ENCODE data around the gene ENOX1.

ENOX1 gene

GRCh38 chr13:43315522-43315921 is 471.2 kb downstream of the ENOX1 start:
- Histone ChIP-seq H3K4me1 (ENCODE audit: control insufficient read depth in 2 of 2, insufficient read depth in 2 of 2, low read length in 2 of 2) (no peaks in the 10 kb centered on the region), H3K9me3 (ENCODE audit: control insufficient read depth in 2 of 2, low read length in 2 of 2) (no peaks in the 10 kb centered on the region), H3K27ac (ENCODE audit: low read depth in 2 of 2, low read length in 2 of 2) (no peak overlapping the region)

GRCh38 chr13:43309311-43309710 is 477.5 kb downstream of the ENOX1 start:
- no peak overlapping the region for H3K27ac ChIP-seq (ENCODE audit: low read depth in 2 of 2, low read length in 2 of 2)
- peaks cover 0 to 3% of the 10 kb centered on the region in 2 donors for H3K4me1 ChIP-seq (ENCODE audit: control insufficient read depth in 2 of 2, insufficient read depth in 2 of 2, low read length in 2 of 2)
- no peaks in the 10 kb centered on the region for H3K27me3 ChIP-seq (ENCODE audit: control insufficient read depth in 2 of 2, insufficient read depth in 2 of 2, low read length in 2 of 2)
- H3K4me3 ChIP-seq (ENCODE audit: low read length in 2 of 2) = no peak overlapping the region
- H3K9ac ChIP-seq (ENCODE audit: low read depth in 1 of 2, low read length in 2 of 2) = no peak overlapping the region
- no peaks in the 10 kb centered on the region for H3K36me3 ChIP-seq (ENCODE audit: control insufficient read depth in 2 of 2, insufficient read depth in 2 of 2, low read length in 2 of 2)
- H3K9me3 ChIP-seq (ENCODE audit: control insufficient read depth in 2 of 2, low read length in 2 of 2) = no peaks in the 10 kb centered on the region

More at GRCh38 chr13:43315522-43315921, 471.2 kb downstream of the ENOX1 start:
- H3K4me3 ChIP-seq (ENCODE audit: low read length in 2 of 2) = no peak overlapping the region
- H3K27me3 ChIP-seq (ENCODE audit: control insufficient read depth in 2 of 2, insufficient read depth in 2 of 2, low read length in 2 of 2) = no peaks in the 10 kb centered on the region
- H3K9ac ChIP-seq (ENCODE audit: low read depth in 1 of 2, low read length in 2 of 2) = no peak overlapping the region
- no peaks in the 10 kb centered on the region for H3K36me3 ChIP-seq (ENCODE audit: control insufficient read depth in 2 of 2, insufficient read depth in 2 of 2, low read length in 2 of 2)

GRCh38 chr13:43307921-43308433 is 478.8 kb downstream of the ENOX1 start:
- Histone ChIP-seq H3K9me3 (ENCODE audit: control insufficient read depth in 2 of 2, low read length in 2 of 2) (no peaks in the 10 kb centered on the region), H3K4me3 (ENCODE audit: low read length in 2 of 2) (no peak overlapping the region), H3K27ac (ENCODE audit: low read depth in 2 of 2, low read length in 2 of 2) (no peak overlapping the region), H3K36me3 (ENCODE audit: control insufficient read depth in 2 of 2, insufficient read depth in 2 of 2, low read length in 2 of 2) (no peaks in the 10 kb centered on the region), H3K4me1 (ENCODE audit: control insufficient read depth in 2 of 2, insufficient read depth in 2 of 2, low read length in 2 of 2) (peaks cover 0 to 3% of the 10 kb centered on the region in 2 donors), H3K27me3 (ENCODE audit: control insufficient read depth in 2 of 2, insufficient read depth in 2 of 2, low read length in 2 of 2) (no peaks in the 10 kb centered on the region), H3K9ac (ENCODE audit: low read depth in 1 of 2, low read length in 2 of 2) (no peak overlapping the region)

- no peak overlapping the region for H3K9ac ChIP-seq (ENCODE audit: low read depth in 1 of 2, low read length in 2 of 2)
- no peak overlapping the region for H3K4me3 ChIP-seq (ENCODE audit: low read length in 2 of 2)
- no peak overlapping the region for H3K27ac ChIP-seq (ENCODE audit: low read depth in 2 of 2, low read length in 2 of 2)
- H3K27me3 ChIP-seq (ENCODE audit: control insufficient read depth in 2 of 2, insufficient read depth in 2 of 2, low read length in 2 of 2) = no peaks in the 10 kb centered on the region
- H3K4me1 ChIP-seq (ENCODE audit: control insufficient read depth in 2 of 2, insufficient read depth in 2 of 2, low read length in 2 of 2) = peaks cover 0 to 3% of the 10 kb centered on the region in 2 donors
- H3K9me3 ChIP-seq (ENCODE audit: control insufficient read depth in 2 of 2, low read length in 2 of 2) = no peaks in the 10 kb centered on the region
- H3K36me3 ChIP-seq (ENCODE audit: control insufficient read depth in 2 of 2, insufficient read depth in 2 of 2, low read length in 2 of 2) = no peaks in the 10 kb centered on the region
Observed at GRCh38 chr13:43307221-43307920, 479.4 kb downstream of the ENOX1 start.

GRCh38 chr13:43306372-43306771 is 480.4 kb downstream of the ENOX1 start:
- Histone ChIP-seq H3K4me3 (ENCODE audit: low read length in 2 of 2) (no peak overlapping the region), H3K9ac (ENCODE audit: low read depth in 1 of 2, low read length in 2 of 2) (no peak overlapping the region), H3K9me3 (ENCODE audit: control insufficient read depth in 2 of 2, low read length in 2 of 2) (no peaks in the 10 kb centered on the region), H3K27me3 (ENCODE audit: control insufficient read depth in 2 of 2, insufficient read depth in 2 of 2, low read length in 2 of 2) (no peaks in the 10 kb centered on the region), H3K4me1 (ENCODE audit: control insufficient read depth in 2 of 2, insufficient read depth in 2 of 2, low read length in 2 of 2) (peaks cover 0 to 3% of the 10 kb centered on the region in 2 donors), H3K36me3 (ENCODE audit: control insufficient read depth in 2 of 2, insufficient read depth in 2 of 2, low read length in 2 of 2) (no peaks in the 10 kb centered on the region), H3K27ac (ENCODE audit: low read depth in 2 of 2, low read length in 2 of 2) (no peak overlapping the region)

- no peak overlapping the region for H3K9ac ChIP-seq (ENCODE audit: low read depth in 1 of 2, low read length in 2 of 2)
- H3K4me3 ChIP-seq (ENCODE audit: low read length in 2 of 2) = no peak overlapping the region
- H3K27ac ChIP-seq (ENCODE audit: low read depth in 2 of 2, low read length in 2 of 2) = no peak overlapping the region
Observed at GRCh38 chr13:43305416-43305815, 481.4 kb downstream of the ENOX1 start.

GRCh38 chr13:43304945-43305344 is 481.8 kb downstream of the ENOX1 start:
- no peak overlapping the region for H3K4me3 ChIP-seq (ENCODE audit: low read length in 2 of 2)
- no peak overlapping the region for H3K9ac ChIP-seq (ENCODE audit: low read depth in 1 of 2, low read length in 2 of 2)
- H3K27me3 ChIP-seq (ENCODE audit: control insufficient read depth in 2 of 2, insufficient read depth in 2 of 2, low read length in 2 of 2) = no peaks in the 10 kb centered on the region
- no peaks in the 10 kb centered on the region for H3K36me3 ChIP-seq (ENCODE audit: control insufficient read depth in 2 of 2, insufficient read depth in 2 of 2, low read length in 2 of 2)
- no peak overlapping the region for H3K27ac ChIP-seq (ENCODE audit: low read depth in 2 of 2, low read length in 2 of 2)
- H3K9me3 ChIP-seq (ENCODE audit: control insufficient read depth in 2 of 2, low read length in 2 of 2) = no peaks in the 10 kb centered on the region
- H3K4me1 ChIP-seq (ENCODE audit: control insufficient read depth in 2 of 2, insufficient read depth in 2 of 2, low read length in 2 of 2) = peaks cover 0 to 3% of the 10 kb centered on the region in 2 donors

More at GRCh38 chr13:43305416-43305815, 481.4 kb downstream of the ENOX1 start:
- Histone ChIP-seq H3K27me3 (ENCODE audit: control insufficient read depth in 2 of 2, insufficient read depth in 2 of 2, low read length in 2 of 2) (no peaks in the 10 kb centered on the region), H3K9me3 (ENCODE audit: control insufficient read depth in 2 of 2, low read length in 2 of 2) (no peaks in the 10 kb centered on the region), H3K4me1 (ENCODE audit: control insufficient read depth in 2 of 2, insufficient read depth in 2 of 2, low read length in 2 of 2) (peaks cover 0 to 3% of the 10 kb centered on the region in 2 donors), H3K36me3 (ENCODE audit: control insufficient read depth in 2 of 2, insufficient read depth in 2 of 2, low read length in 2 of 2) (no peaks in the 10 kb centered on the region)

- H3K27ac ChIP-seq (ENCODE audit: low read depth in 2 of 2, low read length in 2 of 2) = no peak overlapping the region
- no peaks in the 10 kb centered on the region for H3K36me3 ChIP-seq (ENCODE audit: control insufficient read depth in 2 of 2, insufficient read depth in 2 of 2, low read length in 2 of 2)
- no peak overlapping the region for H3K4me3 ChIP-seq (ENCODE audit: low read length in 2 of 2)
- H3K9ac ChIP-seq (ENCODE audit: low read depth in 1 of 2, low read length in 2 of 2) = no peak overlapping the region
- no peaks in the 10 kb centered on the region for H3K27me3 ChIP-seq (ENCODE audit: control insufficient read depth in 2 of 2, insufficient read depth in 2 of 2, low read length in 2 of 2)
- no peaks in the 10 kb centered on the region for H3K9me3 ChIP-seq (ENCODE audit: control insufficient read depth in 2 of 2, low read length in 2 of 2)
- peaks cover 0 to 3% of the 10 kb centered on the region in 2 donors for H3K4me1 ChIP-seq (ENCODE audit: control insufficient read depth in 2 of 2, insufficient read depth in 2 of 2, low read length in 2 of 2)
Observed at GRCh38 chr13:43304449-43304848, 482.3 kb downstream of the ENOX1 start.

GRCh38 chr13:43303033-43303729 is 483.6 kb downstream of the ENOX1 start:
- no peak overlapping the region for H3K4me3 ChIP-seq (ENCODE audit: low read length in 2 of 2)
- H3K4me1 ChIP-seq (ENCODE audit: control insufficient read depth in 2 of 2, insufficient read depth in 2 of 2, low read length in 2 of 2) = peaks cover 0 to 3% of the 10 kb centered on the region in 2 donors
- H3K36me3 ChIP-seq (ENCODE audit: control insufficient read depth in 2 of 2, insufficient read depth in 2 of 2, low read length in 2 of 2) = no peaks in the 10 kb centered on the region
- no peaks in the 10 kb centered on the region for H3K9me3 ChIP-seq (ENCODE audit: control insufficient read depth in 2 of 2, low read length in 2 of 2)
- H3K27me3 ChIP-seq (ENCODE audit: control insufficient read depth in 2 of 2, insufficient read depth in 2 of 2, low read length in 2 of 2) = no peaks in the 10 kb centered on the region
- H3K9ac ChIP-seq (ENCODE audit: low read depth in 1 of 2, low read length in 2 of 2) = no peak overlapping the region
- no peak overlapping the region for H3K27ac ChIP-seq (ENCODE audit: low read depth in 2 of 2, low read length in 2 of 2)

GRCh38 chr13:43301346-43301969 is 485.3 kb downstream of the ENOX1 start:
- Histone ChIP-seq H3K4me3 (ENCODE audit: low read length in 2 of 2) (no peak overlapping the region), H3K9me3 (ENCODE audit: control insufficient read depth in 2 of 2, low read length in 2 of 2) (no peaks in the 10 kb centered on the region), H3K27ac (ENCODE audit: low read depth in 2 of 2, low read length in 2 of 2) (no peak overlapping the region), H3K27me3 (ENCODE audit: control insufficient read depth in 2 of 2, insufficient read depth in 2 of 2, low read length in 2 of 2) (no peaks in the 10 kb centered on the region), H3K36me3 (ENCODE audit: control insufficient read depth in 2 of 2, insufficient read depth in 2 of 2, low read length in 2 of 2) (no peaks in the 10 kb centered on the region), H3K9ac (ENCODE audit: low read depth in 1 of 2, low read length in 2 of 2) (no peak overlapping the region), H3K4me1 (ENCODE audit: control insufficient read depth in 2 of 2, insufficient read depth in 2 of 2, low read length in 2 of 2) (no peaks in the 10 kb centered on the region)

Data from mucosa of rectum (tissue), 2 donors.